ENCODE data around the gene RER1.

RER1 gene

DNA sequence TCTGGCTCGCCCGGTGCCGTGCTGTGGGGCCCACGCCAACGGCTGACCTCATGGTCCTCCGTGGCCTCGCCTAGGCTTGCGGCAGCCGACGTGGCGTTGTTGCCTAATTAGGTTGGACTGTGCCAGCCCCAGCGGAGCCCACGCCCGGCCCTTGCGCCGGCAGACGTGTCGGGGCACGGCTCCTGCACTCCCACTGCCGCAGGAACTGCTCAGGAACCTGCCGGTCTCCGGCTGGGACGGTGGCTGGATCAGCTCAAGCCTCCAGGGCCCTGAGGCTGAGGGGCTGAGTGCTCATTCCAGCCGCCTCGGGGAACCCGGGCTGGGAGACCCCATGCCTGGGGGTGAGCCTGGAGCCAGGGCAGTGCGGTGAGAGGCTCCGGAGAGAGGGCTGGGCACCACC, 36.8 kb downstream of the RER1 start:
- TF ChIP-seq CTCF (conservative IDR thresholded peaks at IDR 0.05; ENCODE audit: low read depth, low read length) = no peak
- no peak overlapping the region for H3K4me3 ChIP-seq (ENCODE audit: low read depth, low read length)
- DNase-seq (ENCODE audit: low read depth) = no peak

DNA sequence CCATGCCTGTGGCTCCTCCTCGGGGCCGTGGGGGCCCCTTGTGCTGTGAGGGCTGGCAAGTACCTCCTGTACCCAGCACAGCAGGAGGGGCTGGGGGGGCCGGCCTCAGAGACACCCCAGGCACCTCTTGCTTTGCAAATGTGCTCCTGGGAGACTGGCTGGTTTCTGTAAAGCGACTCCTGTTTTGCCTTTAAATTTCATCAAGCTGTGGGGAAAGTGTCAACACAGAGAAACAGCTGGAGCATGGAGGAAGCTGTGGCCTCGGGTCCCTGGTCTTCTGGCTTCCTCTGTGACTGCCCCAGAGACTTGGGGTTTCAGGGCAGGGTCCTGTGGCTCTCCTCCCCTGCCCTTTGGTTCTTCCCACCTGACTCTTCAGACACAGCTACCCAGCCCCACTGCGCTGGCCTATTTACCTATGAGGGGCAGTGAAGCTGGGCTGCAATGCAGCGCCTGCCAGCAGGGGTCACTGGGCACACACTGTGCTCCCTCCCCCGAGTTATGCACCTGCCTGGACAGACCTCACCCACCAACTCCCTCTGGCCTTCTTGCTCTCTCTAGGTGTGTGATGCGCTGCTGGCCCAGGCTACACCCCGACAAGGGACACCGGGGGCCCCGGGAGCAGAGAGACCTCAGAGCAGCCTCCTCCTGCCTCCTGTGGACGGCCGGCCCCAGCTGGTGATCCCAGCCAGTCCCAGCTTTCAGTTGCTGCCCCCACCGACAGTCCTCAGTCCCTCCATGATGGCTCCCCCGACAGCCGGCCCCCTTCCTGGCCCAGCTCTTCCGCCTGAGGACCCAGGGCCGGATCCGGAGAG, 38.3 kb downstream of the RER1 start:
- peak; percentile 28 for DNase-seq (ENCODE audit: low read depth)
- TF ChIP-seq CTCF (conservative IDR thresholded peaks at IDR 0.05; ENCODE audit: low read depth, low read length) = peak; percentile 64
- no peak overlapping the region for H3K4me3 ChIP-seq (ENCODE audit: low read depth, low read length)

DNA sequence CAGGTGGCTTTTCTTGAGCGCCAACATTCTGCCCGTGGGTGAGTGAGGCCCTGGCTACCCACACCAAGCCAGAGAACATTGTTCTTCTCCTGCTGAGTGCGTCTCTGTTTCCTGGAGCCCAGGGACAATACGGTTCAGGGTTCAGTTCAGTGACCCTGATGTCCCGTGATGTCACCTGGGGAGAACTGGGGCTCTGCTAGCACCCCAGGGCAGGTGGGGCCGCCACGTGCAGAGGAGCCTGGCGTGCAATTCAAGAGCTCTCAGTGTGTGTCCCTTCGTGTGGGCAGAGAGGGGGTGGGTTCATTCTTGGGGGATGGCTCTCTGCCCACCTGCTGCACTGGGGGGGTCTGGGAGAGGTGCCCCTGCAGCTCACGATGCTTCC, 38.9 kb downstream of the RER1 start:
- no peak for DNase-seq (ENCODE audit: low read depth)
- TF ChIP-seq CTCF (conservative IDR thresholded peaks at IDR 0.05; ENCODE audit: low read depth, low read length) = no peak
- no peak overlapping the region for H3K4me3 ChIP-seq (ENCODE audit: low read depth, low read length)

DNA sequence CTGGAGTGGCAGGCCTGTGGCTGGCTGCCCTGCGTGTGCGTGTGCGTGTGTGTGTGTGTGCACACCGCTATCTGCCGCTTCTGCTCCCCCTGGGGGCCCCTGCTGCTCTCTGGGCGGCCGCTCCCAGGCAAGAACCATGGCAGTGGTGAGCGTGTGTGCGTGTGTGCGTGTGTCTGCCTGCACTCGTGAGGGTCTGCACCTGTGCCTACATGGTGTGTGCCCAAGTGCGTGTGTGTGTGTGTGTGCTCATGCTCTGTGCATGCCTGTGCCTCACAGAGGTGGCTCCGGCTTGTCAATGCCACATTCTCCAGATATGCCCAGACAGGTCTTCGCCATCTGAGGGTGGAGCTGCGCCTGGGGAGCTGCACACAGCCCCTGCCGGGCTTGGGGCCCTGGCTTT, 39.5 kb downstream of the RER1 start:
- DNase-seq (ENCODE audit: low read depth) = no peak
- TF ChIP-seq CTCF (conservative IDR thresholded peaks at IDR 0.05; ENCODE audit: low read depth, low read length) = no peak
- no peak overlapping the region for H3K4me3 ChIP-seq (ENCODE audit: low read depth, low read length)

DNA sequence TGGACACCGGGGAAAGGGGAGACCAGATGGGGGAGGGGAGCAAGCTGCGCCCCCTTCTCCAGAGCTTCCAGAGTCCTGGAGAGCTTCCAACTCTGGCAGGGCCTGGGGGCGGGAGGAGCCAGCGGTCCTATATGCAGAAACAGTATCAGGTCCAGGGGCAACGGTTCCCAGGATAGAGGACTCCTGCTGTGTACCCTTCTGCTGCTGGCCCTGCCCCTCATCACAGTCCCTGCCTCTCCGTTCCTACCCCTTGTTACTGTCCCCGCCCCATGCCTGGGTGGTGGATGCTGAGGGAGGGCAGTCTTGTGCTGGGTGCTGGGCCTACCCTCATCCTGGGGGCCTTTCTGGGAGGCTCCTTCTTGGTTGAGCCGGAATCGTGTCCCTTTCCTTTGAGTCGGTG, 39.9 kb downstream of the RER1 start:
- no peak for DNase-seq (ENCODE audit: low read depth)
- TF ChIP-seq CTCF (conservative IDR thresholded peaks at IDR 0.05; ENCODE audit: low read depth, low read length) = no peak
- H3K4me3 ChIP-seq (ENCODE audit: low read depth, low read length) = no peak overlapping the region

- no peak for TF ChIP-seq CTCF (conservative IDR thresholded peaks at IDR 0.05; ENCODE audit: low read depth, low read length)
- no peak overlapping the region for H3K4me3 ChIP-seq (ENCODE audit: low read depth, low read length)
- DNase-seq (ENCODE audit: low read depth) = no peak
Observed at GRCh38 chr1:2432441-2432844, 40.8 kb downstream of the RER1 start.

DNA sequence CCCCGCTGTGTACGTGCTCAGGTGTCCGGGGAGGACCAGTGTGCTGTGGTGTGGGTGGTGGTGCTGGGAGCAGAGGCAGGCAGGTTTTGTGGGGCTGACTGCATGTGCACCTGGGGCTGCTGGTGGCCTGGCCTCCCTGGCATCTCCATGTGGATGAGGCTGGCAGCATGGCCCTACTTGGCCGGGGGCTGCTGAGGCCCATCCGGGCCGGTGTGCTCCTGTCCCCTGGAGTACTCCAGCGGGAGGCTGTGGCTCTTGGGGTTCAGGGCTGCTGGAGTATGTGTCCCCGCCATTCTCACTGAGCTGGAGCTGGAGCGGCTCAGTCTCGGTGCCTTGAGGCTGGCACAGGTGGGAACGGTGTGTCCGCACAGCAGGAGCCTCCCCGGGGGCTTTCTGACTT, 41.6 kb downstream of the RER1 start:
- no peak for TF ChIP-seq CTCF (conservative IDR thresholded peaks at IDR 0.05; ENCODE audit: low read depth, low read length)

More for the DNA sequence above, 41.6 kb downstream of the RER1 start:
- DNase-seq (ENCODE audit: low read depth) = no peak
- H3K4me3 ChIP-seq (ENCODE audit: low read depth, low read length) = no peak overlapping the region
